K562 (cell line): ENCODE measurements around the gene ZBTB16. TPM values are rescaled to one million over a fixed set of nuclear protein-coding genes. Genes with fewer than 3 reads are reported as not detected.

ENCODE experiments used
- ATF3 ChIP-seq, 2 experiments: fragments of 450-650 bp in 1 of 2; sonication (generic) in 1 of 2; formaldehyde crosslinking in 1 of 2; IDR thresholded peaks in 1 of 2; conservative IDR thresholded peaks in 1 of 2; 2 replicates each; pipeline versions ENCODE4 v1.6.1 to v1.8.1; 2016 to 2023; ENCODE audit warnings: mild to moderate bottlenecking in 2 of 2, moderate library complexity in 2 of 2, inconsistent platforms in 1 of 2, missing genetic modification reagents in 1 of 2
- BRCA1 ChIP-seq, 2 experiments: fragments of 450-650 bp in 1 of 2; sonication (generic) in 1 of 2; formaldehyde crosslinking in 1 of 2; IDR thresholded peaks; 2 replicates each; pipeline versions ENCODE4 v1.5.0 to v1.6.1; 2017 to 2020; ENCODE audit warnings: mild to moderate bottlenecking in 1 of 2, missing genetic modification reagents in 1 of 2
- CTBP1 ChIP-seq: fragments of 450-650 bp; IDR thresholded peaks from 2 replicates; pipeline ENCODE4 v1.6.1; 2016; ENCODE audit warnings: borderline replicate concordance
- ELF4 ChIP-seq: fragments of 450-650 bp; formaldehyde crosslinking; IDR thresholded peaks from 2 replicates; pipeline ENCODE4 v1.4.0; 2022; ENCODE audit warnings: missing genetic modification characterization
- HES1 ChIP-seq: fragments of 450-650 bp; IDR thresholded peaks from 2 replicates; pipeline ENCODE4 v1.6.1; 2016; ENCODE audit warnings: low read depth, mild to moderate bottlenecking, moderate library complexity
- KLF10 ChIP-seq: fragments of 250-450 bp; sonication (Bioruptor Pico); IDR thresholded peaks from 2 replicates; pipeline ENCODE4 v1.6.1; 2021; ENCODE audit warnings: matching md5 sums
- KLF16 ChIP-seq: IDR thresholded peaks from 2 replicates; pipeline ENCODE4 v1.6.1; 2016; ENCODE audit warnings: antibody characterized with exemption
- LEF1 ChIP-seq: fragments of 450-650 bp; IDR thresholded peaks from 2 replicates; pipeline ENCODE4 v1.6.1; 2016; ENCODE audit warnings: mild to moderate bottlenecking
- MAFF ChIP-seq: IDR thresholded peaks from 2 replicates; pipeline ENCODE4 v1.6.1; 2012; ENCODE audit warnings: low read length, improper control_type of control experiment
- MED1 ChIP-seq: sonication (generic); formaldehyde crosslinking; IDR thresholded peaks from 2 replicates; pipeline ENCODE4 v1.8.1; 2023; ENCODE audit warnings: missing genetic modification reagents, borderline replicate concordance
- NCOA4 ChIP-seq: fragments of 450-650 bp; IDR thresholded peaks from 2 replicates; pipeline ENCODE4 v1.6.1; 2018; ENCODE audit warnings: mild to moderate bottlenecking; ENCODE audit not compliant: partially characterized antibody
- NCOA6 ChIP-seq: fragments of 450-650 bp; IDR thresholded peaks from 2 replicates; pipeline ENCODE4 v1.6.1; 2017; ENCODE audit warnings: mild to moderate bottlenecking
- NCOR1 ChIP-seq: fragments of 450-650 bp; IDR thresholded peaks from 2 replicates; pipeline ENCODE4 v1.6.1; 2016; ENCODE audit warnings: mild to moderate bottlenecking, moderate library complexity
- NR2F6 ChIP-seq: fragments of 450-650 bp; formaldehyde crosslinking; IDR thresholded peaks from 2 replicates; pipeline ENCODE4 v1.4.0; 2020; ENCODE audit warnings: mild to moderate bottlenecking
- PATZ1 ChIP-seq: fragments of 250-450 bp; sonication (Bioruptor Pico); IDR thresholded peaks from 2 replicates; pipeline ENCODE4 v1.5.0; 2020; ENCODE audit warnings: mild to moderate bottlenecking, borderline replicate concordance
- SMAD3 ChIP-seq: fragments of 450-650 bp; formaldehyde crosslinking; conservative IDR thresholded peaks from 2 replicates; pipeline ENCODE4 v1.4.0; 2020; ENCODE audit warnings: mild to moderate bottlenecking
- TAF9B ChIP-seq: fragments of 450-650 bp; IDR thresholded peaks from 2 replicates; pipeline ENCODE4 v1.6.1; 2018; ENCODE audit warnings: mild to moderate bottlenecking; ENCODE audit not compliant: partially characterized antibody
- TCF3 ChIP-seq: sonication (generic); formaldehyde crosslinking; IDR thresholded peaks from 2 replicates; pipeline ENCODE4 v1.4.0; 2020; ENCODE audit warnings: mild to moderate bottlenecking, missing genetic modification reagents
- ZHX1 ChIP-seq: fragments of 150-350 bp; conservative IDR thresholded peaks from 2 replicates; pipeline ENCODE4 v1.6.1; 2014; ENCODE audit warnings: low read length
- ZNF324 ChIP-seq: fragments of 250-450 bp; sonication (Bioruptor Pico); IDR thresholded peaks from 2 replicates; pipeline ENCODE4 v1.4.0; 2020; ENCODE audit warnings: mild to moderate bottlenecking
- ZNF431 ChIP-seq: sonication (generic); formaldehyde crosslinking; IDR thresholded peaks from 2 replicates; pipeline ENCODE4 v1.8.0; 2022; ENCODE audit warnings: mild to moderate bottlenecking, missing genetic modification reagents
- ZNF79 ChIP-seq: fragments of 250-450 bp; sonication (Bioruptor Pico); IDR thresholded peaks from 2 replicates; pipeline ENCODE4 v1.4.0; 2020; ENCODE audit warnings: low read depth, mild to moderate bottlenecking, moderate library complexity
- polyA plus RNA-seq, 8 experiments: library from polyadenylated mRNA; depleted of rRNA in 4 of 8; stranded (reverse) in 5 of 8; unstranded in 3 of 8; fragments of >200 nt; fragmentation: Nextera tagmentation in 2 of 8; fragmentation: Illumina TruSeq in 1 of 8; extraction: Ambion mirVana in 2 of 8; extraction: Trizol in 1 of 8; gene quantifications; 2 replicates each; pipeline versions ENCODE4 v1.2.1 to v1.2.3, GENCODE V29; 2011 to 2014; ENCODE audit warnings: inconsistent platforms in 1 of 8, missing spikeins in 1 of 8
- total RNA-seq, 7 experiments: library from RNA; depleted of rRNA in 6 of 7; stranded (reverse); fragments of >200 nt in 6 of 7; fragmentation: Illumina TruSeq in 2 of 7; extraction: Trizol in 2 of 7; gene quantifications; 2 replicates each; pipeline versions ENCODE4 v1.2.1 to v1.2.3, GENCODE V29; 2011 to 2021; ENCODE audit warnings: low replicate concordance in 1 of 7

ZBTB16 gene
- total and polyA plus RNA-seq, 9 of the 15 experiments (the other 6 are each of a cell fraction or from before 2014, with no cell fraction given), result 0.06 to 0.40 (median 0.24) TPM; not detected in 4

GRCh38 chr11:114082767-114083181 is 23.3 kb downstream of the ZBTB16 start (continued):
- TF ChIP-seq PATZ1 (CRISPR knock-in tag), result no peak
- TF ChIP-seq ZHX1, result no peak
- TF ChIP-seq NCOA6, result no peak
- TF ChIP-seq TCF3 (CRISPR knock-in tag), result peak; percentile 96
- no peak for TF ChIP-seq KLF10
- TF ChIP-seq NR2F6 (CRISPR knock-in tag), result no peak
- TF ChIP-seq MED1 (CRISPR knock-in tag), result no peak
- peak; percentile 88 for TF ChIP-seq NCOR1
- TF ChIP-seq SMAD3 (CRISPR knock-in tag), result no peak; the same call in 1 of the 2 replicates
- TF ChIP-seq CTBP1, result peak; percentile 53; the same call in 1 of the 2 replicates
- peak; percentile 89 for TF ChIP-seq KLF16
- TF ChIP-seq BRCA1 (IDR thresholded peaks at IDR 0.05), result no peak
- no peak for TF ChIP-seq BRCA1 (CRISPR knock-in tag; IDR thresholded peaks at IDR 0.05)
- TF ChIP-seq TAF9B, result no peak
- no peak for TF ChIP-seq NCOA4
- no peak for TF ChIP-seq ZNF324
- TF ChIP-seq MAFF, result no peak
- peak; percentile 59; the same call in 1 of the 2 replicates for TF ChIP-seq LEF1
- TF ChIP-seq ZNF79, result no peak
- 0 out of 2 replicates have a peak, but pooled peaks have one; percentile 34 for TF ChIP-seq ELF4 (CRISPR knock-in tag)
- no peak for TF ChIP-seq ZNF431 (CRISPR knock-in tag)
- TF ChIP-seq HES1, result no peak
- 0 out of 2 replicates have a peak, but pooled peaks have one; percentile 21 for TF ChIP-seq ATF3 (IDR thresholded peaks at IDR 0.05)
- TF ChIP-seq ATF3 (CRISPR knock-in tag; conservative IDR thresholded peaks at IDR 0.05), result no peak
